Adrenal gland (tissue), 5 donors: Measurements from ENCODE around the gene CNTN4.

Source experiments
- POLR2A ChIP-seq, 2 donors: fragments of 450-650 bp; IDR thresholded peaks; one replicate each; pipeline ENCODE4 v1.6.1; 2017; ENCODE audit warnings: antibody characterized with exemption in 2 of 2, mild to moderate bottlenecking in 2 of 2, moderate library complexity in 1 of 2
- TF ChIP-seq, protein P1 (sequence below), 6 experiments: fragments of 450-650 bp in 4 of 6; fragments of 200-600 bp in 2 of 6; sonication (generic) in 1 of 6; IDR thresholded peaks; 1 replicate in 5 of 6; 2 replicates in 1 of 6; pipeline versions ENCODE4 v1.5.1 to v1.8.0; 2016 to 2021; ENCODE audit warnings: antibody characterized with exemption in 6 of 6, mild to moderate bottlenecking in 2 of 6, moderate library complexity in 1 of 6
- donor health status: DM: no; HTN: no; CAD: no.

DNA sequence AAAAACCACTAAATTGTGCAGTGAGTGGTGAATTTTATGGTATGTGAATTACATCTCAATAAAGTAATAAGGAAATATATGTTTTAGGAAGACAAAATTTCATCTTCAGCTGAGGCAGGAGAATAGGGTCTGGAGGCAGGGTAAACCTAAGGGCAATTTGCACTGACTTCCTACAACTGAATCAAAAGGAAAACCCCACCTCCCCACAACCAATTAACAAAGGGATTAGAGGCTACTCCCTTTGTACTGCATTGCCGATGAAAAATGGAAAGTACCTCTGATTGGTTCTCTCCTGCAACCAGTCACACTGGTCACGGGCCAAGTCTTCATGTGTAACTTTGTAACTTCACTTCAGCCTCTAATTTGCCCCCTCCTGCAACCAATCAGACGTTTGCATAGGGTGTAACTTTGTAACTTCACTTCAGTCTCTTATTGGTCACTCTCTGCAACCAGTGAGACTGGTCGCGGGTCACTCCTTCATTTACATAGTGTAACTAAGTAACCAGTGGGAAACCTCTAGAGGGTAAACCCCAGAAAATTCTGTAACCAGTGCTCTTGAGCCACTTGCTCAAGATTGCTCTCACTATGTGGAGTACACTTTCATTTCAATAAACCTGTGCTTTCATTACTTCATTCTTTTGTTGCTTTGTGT, 244.5 kb downstream of the CNTN4 start:
- TF ChIP-seq, protein P1, sequence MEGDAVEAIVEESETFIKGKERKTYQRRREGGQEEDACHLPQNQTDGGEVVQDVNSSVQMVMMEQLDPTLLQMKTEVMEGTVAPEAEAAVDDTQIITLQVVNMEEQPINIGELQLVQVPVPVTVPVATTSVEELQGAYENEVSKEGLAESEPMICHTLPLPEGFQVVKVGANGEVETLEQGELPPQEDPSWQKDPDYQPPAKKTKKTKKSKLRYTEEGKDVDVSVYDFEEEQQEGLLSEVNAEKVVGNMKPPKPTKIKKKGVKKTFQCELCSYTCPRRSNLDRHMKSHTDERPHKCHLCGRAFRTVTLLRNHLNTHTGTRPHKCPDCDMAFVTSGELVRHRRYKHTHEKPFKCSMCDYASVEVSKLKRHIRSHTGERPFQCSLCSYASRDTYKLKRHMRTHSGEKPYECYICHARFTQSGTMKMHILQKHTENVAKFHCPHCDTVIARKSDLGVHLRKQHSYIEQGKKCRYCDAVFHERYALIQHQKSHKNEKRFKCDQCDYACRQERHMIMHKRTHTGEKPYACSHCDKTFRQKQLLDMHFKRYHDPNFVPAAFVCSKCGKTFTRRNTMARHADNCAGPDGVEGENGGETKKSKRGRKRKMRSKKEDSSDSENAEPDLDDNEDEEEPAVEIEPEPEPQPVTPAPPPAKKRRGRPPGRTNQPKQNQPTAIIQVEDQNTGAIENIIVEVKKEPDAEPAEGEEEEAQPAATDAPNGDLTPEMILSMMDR (IDR thresholded peaks at IDR 0.05): no peak
- no peak for TF ChIP-seq POLR2A (IDR thresholded peaks at IDR 0.05)
